MM.1S (cell line): ENCODE measurements around the gene RTL5.
A peak's percentile ranks its signal among the peaks of the same experiment; 100 is the strongest.

Experiments used
- DNase-seq: peaks from one replicate; pipeline ENCODE4 v3.0.0-alpha.2; 2015
- H2AFZ ChIP-seq: fragments of 300-600 bp; sonication (generic); 2 replicates; pipeline ENCODE4 v1.6.0; 2016; ENCODE audit warnings: antibody characterized with exemption, low read length
- H3F3A ChIP-seq: fragments of 300-600 bp; sonication (generic); 2 replicates; pipeline ENCODE4 v1.6.1; 2016; ENCODE audit warnings: mild to moderate bottlenecking, antibody characterized with exemption, low read length, moderate library complexity, mixed read lengths; ENCODE audit not compliant: insufficient read depth
- H3K27ac ChIP-seq: fragments of 300-600 bp; sonication (generic); 2 replicates; pipeline ENCODE4 v1.5.1; 2016; ENCODE audit warnings: mild to moderate bottlenecking, low read length
- H3K27me3 ChIP-seq: fragments of 300-600 bp; sonication (generic); replicated peaks from 2 replicates; pipeline ENCODE4 v1.6.0; 2016; ENCODE audit warnings: low read length; ENCODE audit not compliant: insufficient read depth
- H3K36me3 ChIP-seq: fragments of 300-600 bp; sonication (generic); replicated peaks from 2 replicates; pipeline ENCODE4 v1.6.1; 2016; ENCODE audit warnings: mild to moderate bottlenecking, low read length, mixed read lengths; ENCODE audit not compliant: insufficient read depth
- H3K4me1 ChIP-seq: fragments of 300-600 bp; sonication (generic); 2 replicates; pipeline ENCODE4 v1.6.1; 2016; ENCODE audit warnings: low read length, mixed read lengths
- H3K4me2 ChIP-seq: fragments of 300-600 bp; sonication (generic); 2 replicates; pipeline ENCODE4 v1.6.0; 2016; ENCODE audit warnings: low read depth, low read length
- H3K4me3 ChIP-seq: fragments of 300-600 bp; sonication (generic); 2 replicates; pipeline ENCODE4 v1.5.1; 2016; ENCODE audit warnings: low read length, mixed read lengths
- H3K79me2 ChIP-seq: fragments of 300-600 bp; sonication (generic); 2 replicates; pipeline ENCODE4 v1.6.1; 2016; ENCODE audit warnings: mixed run types, low read length, mixed read lengths
- H3K9ac ChIP-seq: fragments of 300-600 bp; sonication (generic); 2 replicates; pipeline ENCODE4 v1.6.1; 2016; ENCODE audit warnings: low read length, mixed read lengths
- H3K9me2 ChIP-seq: fragments of 300-600 bp; sonication (generic); replicated peaks from 2 replicates; pipeline ENCODE4 v1.6.1; 2016; ENCODE audit warnings: mild to moderate bottlenecking, low read length, mixed read lengths; ENCODE audit not compliant: insufficient read depth
- H3K9me3 ChIP-seq: fragments of 300-600 bp; sonication (generic); replicated peaks from 2 replicates; pipeline ENCODE4 v1.6.1; 2016; ENCODE audit warnings: mild to moderate bottlenecking, low read length, mixed read lengths; ENCODE audit not compliant: insufficient read depth
- H4K20me1 ChIP-seq: fragments of 300-600 bp; sonication (generic); 2 replicates; pipeline ENCODE4 v1.6.1; 2016; ENCODE audit warnings: mild to moderate bottlenecking, low read length, moderate library complexity, mixed read lengths; ENCODE audit not compliant: insufficient read depth
- CTCF ChIP-seq: fragments of 300-600 bp; sonication (generic); IDR thresholded peaks from 2 replicates; pipeline ENCODE4 v1.5.1; 2016; ENCODE audit warnings: antibody characterized with exemption, low read length, mixed read lengths
- EZH2 ChIP-seq: fragments of 300-600 bp; sonication (generic); optimal IDR thresholded peaks from 2 replicates; pipeline ENCODE3; 2017; ENCODE audit warnings: low read depth, mild to moderate bottlenecking, antibody characterized with exemption, low read length, mixed read lengths
- EZH2phosphoT487 ChIP-seq: fragments of 300-600 bp; sonication (generic); IDR thresholded peaks from 2 replicates; pipeline ENCODE4 v1.6.1; 2018; ENCODE audit warnings: antibody characterized with exemption, low read length

RTL5 gene

GRCh38 chrX:72141372-72142004, 9.8 kb upstream of the RTL5 start:
- H3K9ac ChIP-seq = no peak overlapping the region
- peak overlapping the region; percentile 52; the same call in 1 of the 2 replicates for H3K4me2 ChIP-seq
- peaks cover 7% of the 10 kb centered on the region for H3K4me1 ChIP-seq
- H3K4me3 ChIP-seq = no peak overlapping the region
- H3K27me3 ChIP-seq = no peaks in the 10 kb centered on the region
- H3K27ac ChIP-seq = peak overlapping the region; percentile 28; the same call in 1 of the 2 replicates
- no peaks in the 10 kb centered on the region for H3K79me2 ChIP-seq
- H3K36me3 ChIP-seq = no peaks in the 10 kb centered on the region
- TF ChIP-seq EZH2phosphoT487 (no peak), CTCF (no peak), EZH2 (no peak)
- DNase-seq = peak; percentile 46
- H2AFZ ChIP-seq = peak overlapping the region; percentile 33; the same call in 1 of the 2 replicates
- no peaks in the 10 kb centered on the region for H3F3A ChIP-seq
- H3K9me3 ChIP-seq = no peaks in the 10 kb centered on the region
- H3K9me2 ChIP-seq = no peaks in the 10 kb centered on the region
- no peaks in the 10 kb centered on the region for H4K20me1 ChIP-seq

GRCh38 chrX:72139538-72139937, 7.8 kb upstream of the RTL5 start:
- no peaks in the 10 kb centered on the region for H4K20me1 ChIP-seq
- no peaks in the 10 kb centered on the region for H3K9me3 ChIP-seq
- no peak overlapping the region for H3K4me3 ChIP-seq
- H2AFZ ChIP-seq = no peak overlapping the region
- H3F3A ChIP-seq = no peaks in the 10 kb centered on the region
- peaks cover 7% of the 10 kb centered on the region for H3K4me1 ChIP-seq
- H3K27ac ChIP-seq = no peak overlapping the region
- H3K4me2 ChIP-seq = no peak overlapping the region
- H3K79me2 ChIP-seq = no peaks in the 10 kb centered on the region
- H3K9me2 ChIP-seq = no peaks in the 10 kb centered on the region
- no peaks in the 10 kb centered on the region for H3K36me3 ChIP-seq
- no peak overlapping the region for H3K9ac ChIP-seq
- no peak for DNase-seq
- H3K27me3 ChIP-seq = no peaks in the 10 kb centered on the region
- no peak for TF ChIP-seq CTCF

GRCh38 chrX:72137846-72138495, 6.3 kb upstream of the RTL5 start:
- no peak overlapping the region for H3K9ac ChIP-seq
- H3K36me3 ChIP-seq = no peaks in the 10 kb centered on the region
- no peaks in the 10 kb centered on the region for H4K20me1 ChIP-seq
- no peaks in the 10 kb centered on the region for H3K27me3 ChIP-seq
- no peaks in the 10 kb centered on the region for H3F3A ChIP-seq
- no peak overlapping the region for H3K4me3 ChIP-seq
- no peaks in the 10 kb centered on the region for H3K79me2 ChIP-seq
- H3K27ac ChIP-seq = no peak overlapping the region
- no peak for DNase-seq
- no peaks in the 10 kb centered on the region for H3K9me3 ChIP-seq
- no peaks in the 10 kb centered on the region for H3K9me2 ChIP-seq
- H2AFZ ChIP-seq = no peak overlapping the region
- no peak for TF ChIP-seq CTCF
- TF ChIP-seq EZH2 = no peak
- no peak for TF ChIP-seq EZH2phosphoT487
- H3K4me1 ChIP-seq = peaks cover 7% of the 10 kb centered on the region
- no peak overlapping the region for H3K4me2 ChIP-seq
